GM19463 (cell line): ENCODE results near the gene RELN.

Source experiments
- ATAC-seq: cut with Tn5 transposase; IDR thresholded peaks from one replicate; pipeline ENCODE4 v1.9.1; 2021; ENCODE audit warnings: mild to moderate bottlenecking, moderate library complexity; ENCODE audit not compliant: unreplicated experiment

Gene RELN

DNA sequence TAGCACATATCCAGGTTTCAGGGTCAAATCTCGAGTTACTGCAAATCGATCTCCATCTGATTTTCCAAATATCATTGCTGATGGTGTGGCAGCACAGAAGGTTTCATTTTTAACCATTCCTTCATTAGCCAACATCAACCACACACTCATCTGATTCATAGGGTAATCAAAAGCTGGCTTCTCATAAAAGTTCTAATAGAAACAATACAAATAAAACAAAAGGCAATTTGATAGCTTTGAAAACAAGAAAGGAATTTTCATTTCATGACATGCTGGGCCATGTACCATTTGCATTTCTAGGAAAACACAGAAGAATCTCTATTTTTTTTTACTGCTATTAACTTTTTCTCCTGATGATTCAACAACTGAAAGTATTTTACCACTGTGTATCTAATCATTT is 395.8 kb downstream of the RELN start:
- no peak for ATAC-seq

DNA sequence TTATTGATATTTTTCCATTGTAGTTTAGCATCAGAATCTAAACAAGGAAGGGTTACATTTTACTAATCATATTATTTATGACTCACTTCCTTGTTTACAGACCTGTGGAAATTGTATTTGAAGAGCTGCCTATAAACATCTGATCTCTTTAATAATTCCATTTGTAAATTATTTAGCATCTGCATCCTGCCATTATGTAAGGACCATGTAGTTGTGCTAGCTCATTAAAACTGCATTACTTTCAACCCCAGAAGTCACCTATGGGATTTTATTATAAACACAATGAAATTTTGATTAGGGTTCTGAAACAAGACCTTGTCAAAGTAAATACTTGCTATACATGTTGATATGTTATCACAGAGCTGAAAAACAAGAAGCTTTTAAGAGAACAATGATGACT is 396.6 kb downstream of the RELN start:
- ATAC-seq: no peak

DNA sequence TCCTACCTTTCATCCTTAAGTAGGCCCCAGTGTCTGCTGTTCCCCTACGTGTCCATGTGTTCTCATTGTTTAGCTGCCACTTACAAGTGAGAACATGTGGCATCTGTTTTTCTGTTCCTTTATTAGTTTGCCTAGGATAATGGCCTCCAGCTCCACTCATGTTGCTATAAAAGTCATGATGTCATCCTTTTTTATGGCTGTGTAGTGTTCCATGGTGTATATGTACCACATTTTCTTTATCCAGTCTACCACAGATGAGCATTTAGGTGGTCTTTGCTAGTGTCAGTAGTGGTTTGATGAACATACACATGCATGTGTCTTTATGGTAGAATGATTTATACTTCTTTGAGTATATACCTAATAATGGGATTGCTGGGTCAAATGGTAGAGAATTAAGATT is 397.3 kb downstream of the RELN start:
- no peak for ATAC-seq

DNA sequence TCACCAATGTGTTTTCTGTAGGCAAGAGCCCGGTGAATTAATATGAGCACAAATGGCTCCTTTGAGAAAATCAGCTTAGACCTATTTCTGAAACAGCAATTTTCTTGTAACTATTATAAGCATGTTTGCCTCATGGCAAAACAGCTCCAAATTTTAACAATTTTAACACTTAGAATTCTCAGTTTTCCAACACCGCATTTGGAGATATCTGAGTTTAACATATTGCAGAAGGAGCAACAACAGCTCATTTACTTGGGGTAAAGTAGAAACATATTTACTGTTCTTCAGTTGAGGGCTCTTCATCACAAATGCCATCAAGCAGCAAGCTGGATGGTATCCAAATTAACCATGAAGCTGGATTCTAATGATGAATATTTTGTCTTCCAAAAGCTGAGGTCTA is 409.4 kb downstream of the RELN start:
- ATAC-seq: no peak

DNA sequence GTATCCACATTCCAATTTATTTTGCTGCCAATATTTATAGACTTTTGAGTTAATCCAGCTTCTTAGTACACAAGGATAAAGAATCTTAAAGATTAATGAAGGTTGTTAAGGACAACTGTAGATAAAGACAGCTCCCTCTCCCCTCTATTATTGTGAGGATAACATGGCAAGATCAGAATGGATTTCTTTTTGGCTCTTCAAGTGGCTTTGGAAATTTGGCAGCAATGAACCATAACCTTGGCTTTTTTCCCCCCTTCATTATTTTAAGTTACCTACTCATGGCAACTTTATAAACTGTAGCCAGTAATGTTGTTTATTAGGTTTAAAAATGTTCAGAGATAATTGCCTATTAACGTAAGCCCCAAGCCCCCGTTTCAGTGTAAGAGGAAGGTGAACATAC is 412.4 kb downstream of the RELN start:
- ATAC-seq: no peak

DNA sequence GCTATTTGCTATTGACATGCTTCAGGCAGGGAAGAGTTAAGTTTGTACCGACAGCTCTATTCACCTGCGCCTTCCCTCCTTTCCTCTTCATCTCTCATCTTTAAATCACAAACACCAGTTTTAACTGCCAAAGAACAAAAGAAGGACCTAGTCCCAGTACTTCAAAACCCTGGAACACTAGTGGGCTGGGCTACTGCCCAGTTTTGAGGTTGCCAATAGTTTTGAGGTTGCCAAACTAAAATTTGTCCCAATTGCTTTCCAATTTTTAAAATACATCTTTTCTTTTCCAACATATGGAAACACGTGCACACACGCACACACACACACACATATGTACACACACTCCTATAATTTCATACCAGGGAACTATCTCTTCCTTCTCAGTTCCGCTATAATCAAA is 412.8 kb downstream of the RELN start:
- no peak for ATAC-seq

DNA sequence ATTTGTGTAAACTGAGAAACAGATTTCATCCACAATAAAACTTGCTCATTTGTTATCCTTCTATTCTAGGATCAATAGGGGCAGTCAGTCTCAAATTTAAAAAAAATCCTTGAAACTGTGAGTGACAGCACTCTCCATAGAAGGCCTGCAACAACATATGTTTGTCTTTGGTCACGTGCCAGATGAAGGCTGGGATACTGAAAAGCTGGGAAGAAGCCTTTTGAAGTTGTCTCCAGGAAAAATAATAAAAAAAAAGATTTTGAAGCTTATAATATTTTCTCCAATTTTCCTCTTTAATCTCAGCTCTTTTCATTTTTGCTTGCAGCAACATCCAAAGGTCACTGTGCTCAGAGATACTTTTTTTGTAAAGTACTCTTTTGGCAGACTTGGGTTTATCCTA is 414.9 kb downstream of the RELN start:
- ATAC-seq: no peak

DNA sequence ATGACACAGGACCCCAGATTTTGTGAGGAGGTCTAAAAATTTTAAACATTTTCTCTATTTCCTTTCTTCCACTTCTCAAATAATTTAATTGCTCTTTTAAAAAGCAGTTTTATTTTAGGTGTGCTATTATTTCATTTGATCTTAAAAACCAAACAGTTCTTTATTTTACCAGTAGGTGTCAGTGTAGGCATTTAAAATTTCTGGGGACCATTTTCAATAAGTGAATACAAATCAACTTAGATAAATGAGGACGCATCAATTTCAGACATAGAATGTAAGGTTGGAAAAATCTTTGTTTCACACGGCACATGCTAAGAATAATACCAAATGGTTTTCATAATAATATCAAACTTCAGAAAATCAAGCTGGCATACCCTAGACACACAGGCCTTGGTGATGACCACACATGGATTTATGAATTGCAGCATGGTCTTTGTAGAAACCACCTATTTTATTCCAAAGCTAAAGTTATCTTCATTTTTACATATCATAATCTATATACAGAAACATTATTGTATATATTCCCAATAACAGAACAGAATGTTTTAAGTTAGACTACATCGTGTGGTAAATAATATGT is 415.9 kb downstream of the RELN start:
- ATAC-seq: no peak

DNA sequence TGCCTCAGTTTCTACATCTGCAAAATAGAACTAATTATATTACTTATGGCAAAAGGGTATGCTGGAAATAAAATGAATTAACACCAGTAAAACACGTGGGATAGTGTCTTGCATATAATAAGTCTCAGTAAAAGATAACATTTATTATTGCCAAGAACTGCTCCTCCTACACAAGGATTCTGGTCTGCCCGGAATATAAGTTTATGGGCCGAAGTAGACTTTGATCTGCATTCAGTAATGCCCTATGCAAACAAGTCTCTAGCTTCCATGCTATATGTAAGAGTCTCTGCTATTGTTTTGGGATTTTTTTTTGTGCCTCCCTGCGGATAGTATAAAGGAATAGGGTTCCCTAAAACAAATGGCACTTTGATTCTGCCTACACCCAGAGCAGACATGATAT is 417.9 kb downstream of the RELN start:
- no peak for ATAC-seq

DNA sequence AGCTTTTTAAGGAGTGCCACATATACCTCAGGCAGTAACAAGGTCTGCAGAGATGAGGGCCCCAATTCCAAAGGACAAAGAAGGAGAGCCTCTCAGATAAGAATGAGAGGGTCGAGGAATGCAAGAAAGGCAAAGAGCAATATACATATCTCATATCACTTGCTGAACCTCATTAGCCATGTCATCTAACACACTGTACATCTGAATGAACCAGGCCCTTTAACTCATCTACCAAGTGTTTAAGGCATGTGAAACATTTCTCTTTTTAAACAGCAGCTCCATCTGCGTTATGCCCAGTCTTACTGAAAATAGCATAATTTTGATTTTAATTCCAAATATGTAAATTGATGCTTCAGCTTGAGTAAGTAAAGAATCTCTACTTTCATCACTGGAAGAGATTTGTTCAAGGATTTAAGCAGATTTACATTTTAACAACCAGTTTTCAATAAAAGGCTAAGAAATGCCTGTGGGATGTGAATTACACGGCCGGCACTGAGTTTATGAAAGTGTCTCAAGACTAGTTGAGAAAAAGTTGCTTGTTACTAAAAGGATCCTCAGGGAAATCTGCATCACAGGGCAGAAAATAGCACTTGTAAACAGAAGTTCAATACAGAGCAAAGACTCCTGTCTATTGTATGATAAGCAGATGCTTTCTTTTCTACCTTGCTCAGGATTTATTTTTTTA is 419.7 kb downstream of the RELN start:
- no peak for ATAC-seq

DNA sequence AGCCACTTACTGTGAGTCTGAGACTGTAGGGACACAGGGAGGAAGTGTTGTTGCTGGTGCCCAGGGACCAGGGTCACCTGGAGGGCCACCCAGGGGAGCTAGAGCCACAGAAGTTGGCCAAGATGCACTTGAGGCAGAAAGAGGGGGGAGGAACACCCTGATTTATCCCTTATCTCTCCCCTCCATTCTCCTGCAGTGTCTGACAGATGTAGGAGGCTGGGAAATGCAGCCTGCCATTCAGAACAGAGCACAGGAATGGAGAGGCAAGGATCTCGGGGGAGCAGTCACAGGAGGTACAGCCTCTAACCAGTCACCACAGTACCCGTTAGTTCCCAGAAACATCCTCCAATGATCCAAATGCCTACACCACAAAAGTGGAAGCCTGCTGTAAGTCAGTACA is 425.0 kb downstream of the RELN start:
- no peak for ATAC-seq

DNA sequence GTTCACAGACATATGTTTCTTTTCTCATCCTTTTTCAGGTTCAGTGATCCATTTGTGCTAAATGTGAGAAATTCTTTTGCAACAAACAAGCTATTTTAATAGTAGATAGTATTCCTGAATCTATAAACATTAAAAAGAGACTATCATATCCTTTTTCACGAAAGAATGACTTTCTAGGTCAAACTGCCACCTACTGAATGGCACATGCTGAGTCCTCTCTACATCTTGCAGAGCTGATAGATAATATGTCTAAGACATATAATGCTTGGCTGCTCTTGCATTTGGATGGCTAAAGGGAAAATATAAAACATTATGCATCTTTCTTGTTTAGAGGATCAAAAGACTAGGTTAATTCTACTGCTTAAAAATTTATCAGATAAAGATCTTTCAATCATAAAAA is 429.3 kb downstream of the RELN start:
- no peak for ATAC-seq

DNA sequence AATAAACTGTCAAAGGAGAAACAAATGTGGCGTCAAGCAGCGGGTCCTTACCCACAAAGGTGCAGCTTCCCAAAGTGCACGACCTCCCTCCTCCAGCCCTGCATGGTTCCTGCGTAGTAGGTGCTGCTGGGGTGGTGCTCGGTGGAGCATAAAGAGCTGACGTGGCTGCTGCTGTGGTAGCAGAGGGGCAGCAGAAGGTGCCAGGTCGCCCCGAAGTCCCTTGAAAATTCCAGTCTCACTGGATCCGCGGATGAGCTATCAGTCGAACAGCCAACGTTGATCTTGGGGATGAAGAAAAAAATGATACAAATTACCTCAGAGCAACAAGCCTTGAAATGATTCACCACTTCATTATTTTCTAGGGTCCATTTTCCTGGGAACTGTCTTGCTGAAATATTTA is 438.4 kb downstream of the RELN start:
- no peak for ATAC-seq

DNA sequence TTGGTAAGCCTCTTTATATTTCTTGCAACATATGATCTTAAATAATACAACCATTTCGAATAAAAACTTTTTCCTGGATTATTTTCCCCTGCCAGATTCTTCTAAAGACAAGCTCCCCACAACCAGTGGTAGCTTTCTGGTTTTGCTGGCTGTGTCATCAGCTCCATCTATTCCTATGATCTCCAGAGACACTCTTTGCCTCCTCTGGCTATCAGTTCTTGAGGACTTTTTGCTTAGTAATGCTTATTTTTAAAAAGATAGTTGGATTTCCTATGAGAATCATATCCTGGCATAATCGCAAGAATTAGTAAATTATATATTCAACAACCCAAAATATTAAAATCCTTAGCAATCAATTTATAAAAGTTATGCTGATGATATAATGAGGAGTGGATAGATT is 439.7 kb downstream of the RELN start:
- ATAC-seq: no peak

DNA sequence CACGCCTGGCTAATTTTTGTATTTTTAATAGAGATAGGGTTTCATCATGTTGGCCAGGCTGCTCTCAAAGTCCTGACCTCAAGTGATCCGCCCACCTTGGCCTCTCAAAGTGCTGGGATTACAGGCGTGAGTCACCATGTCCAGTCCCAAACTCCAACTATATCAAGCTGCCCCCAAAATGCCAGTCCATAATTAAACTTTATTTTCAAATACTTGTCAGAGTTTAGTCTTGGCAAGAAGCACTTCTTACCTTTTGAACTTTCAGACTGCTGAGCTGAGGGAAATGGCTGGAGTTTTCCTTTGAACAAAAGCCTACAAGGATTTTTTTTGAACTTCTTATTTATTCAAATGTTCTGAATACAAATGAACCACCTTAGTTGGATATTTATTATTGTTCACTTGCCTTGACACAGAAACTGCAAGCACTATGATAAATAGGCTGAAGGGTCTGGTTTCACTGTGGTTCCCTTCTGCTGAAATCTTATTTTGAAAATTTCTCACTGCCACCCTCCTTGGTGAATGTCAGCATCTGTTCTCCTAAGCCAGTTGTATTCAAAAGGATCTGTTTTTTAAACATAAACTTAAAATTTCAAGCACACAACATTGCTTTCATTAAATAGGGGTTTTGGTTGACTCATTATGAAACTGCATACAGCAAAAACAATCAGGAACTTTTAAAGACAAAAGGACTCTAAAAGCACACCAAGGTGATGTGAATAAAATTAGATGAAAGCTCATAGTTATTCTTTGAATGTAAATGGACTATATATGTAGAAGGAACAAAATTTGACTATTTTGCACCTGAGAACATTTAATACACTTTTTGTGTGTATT is 441.8 kb downstream of the RELN start:
- ATAC-seq: no peak

DNA sequence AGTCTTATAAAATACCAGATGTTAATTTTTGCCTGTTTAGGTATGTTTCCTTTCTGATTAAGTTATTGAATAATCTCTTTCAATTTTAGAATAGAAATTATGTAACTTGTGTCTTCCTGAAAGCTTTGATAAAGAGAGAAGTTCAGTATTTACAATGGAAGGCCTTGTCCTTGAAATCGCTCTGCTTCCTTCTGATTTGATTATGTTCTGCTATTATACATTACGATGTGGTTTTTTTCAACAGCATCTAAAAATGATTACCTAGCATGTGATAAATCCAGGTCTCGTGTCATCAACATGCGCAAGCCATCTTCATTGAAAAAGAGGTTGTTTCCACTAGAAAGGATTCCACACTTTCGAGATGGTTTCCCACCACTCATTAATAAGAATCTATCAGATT is 447.0 kb downstream of the RELN start:
- ATAC-seq: no peak

DNA sequence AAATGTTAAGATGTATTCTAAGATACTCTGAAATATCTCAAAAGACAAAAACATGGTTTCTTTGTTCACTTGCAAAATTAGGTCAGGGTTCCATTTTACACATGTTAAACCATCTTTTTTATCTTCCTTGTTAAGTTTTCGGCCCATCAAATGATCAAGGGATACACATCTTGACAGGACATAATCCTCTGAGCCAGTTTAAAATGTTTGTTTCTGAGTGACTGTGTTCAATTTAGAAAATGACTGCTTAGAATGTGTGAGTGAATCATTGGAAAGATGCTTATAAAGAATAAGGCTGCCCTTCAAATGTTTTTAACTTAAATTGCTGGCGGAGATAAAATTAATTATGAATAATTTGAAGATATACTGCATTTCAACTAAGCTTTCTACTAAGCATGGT is 447.5 kb downstream of the RELN start:
- no peak for ATAC-seq

DNA sequence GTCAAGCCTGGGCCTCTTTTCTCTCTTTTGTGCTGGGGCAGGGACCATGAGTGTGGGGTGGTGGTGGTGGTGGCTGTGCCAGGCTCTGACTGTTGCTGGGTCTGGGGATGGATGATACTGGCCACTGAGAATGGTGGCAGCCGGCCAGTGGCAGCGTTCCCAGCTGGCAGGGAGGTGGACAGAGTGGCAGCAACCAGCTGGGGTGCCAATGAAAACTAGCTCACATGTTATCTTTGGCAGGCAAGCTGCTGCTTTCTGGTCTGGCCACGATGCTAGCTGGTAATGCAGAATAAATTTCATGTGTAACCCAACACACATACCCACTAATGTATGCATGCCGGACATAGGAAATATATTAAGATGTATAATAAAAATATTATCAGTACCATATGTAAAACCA is 448.4 kb downstream of the RELN start:
- no peak for ATAC-seq

DNA sequence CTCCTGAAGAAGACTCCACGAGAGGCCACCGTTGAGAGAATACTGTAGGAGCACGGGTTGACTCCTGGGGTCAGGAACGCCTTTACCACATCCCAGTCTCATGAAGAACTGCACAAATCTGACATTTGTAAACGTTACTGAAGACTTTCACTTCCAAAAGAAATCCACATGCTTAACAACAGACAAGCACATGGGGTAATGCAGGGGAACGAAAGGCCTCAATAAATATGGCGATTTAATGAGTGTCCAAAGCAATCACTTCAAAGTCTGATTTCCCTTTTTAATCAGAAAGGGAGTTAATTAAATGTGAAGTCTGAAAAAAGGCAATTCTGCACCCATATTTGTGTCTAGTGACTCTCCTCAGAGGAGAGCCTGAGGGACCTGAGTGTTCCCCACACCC is 449.1 kb downstream of the RELN start:
- no peak for ATAC-seq

DNA sequence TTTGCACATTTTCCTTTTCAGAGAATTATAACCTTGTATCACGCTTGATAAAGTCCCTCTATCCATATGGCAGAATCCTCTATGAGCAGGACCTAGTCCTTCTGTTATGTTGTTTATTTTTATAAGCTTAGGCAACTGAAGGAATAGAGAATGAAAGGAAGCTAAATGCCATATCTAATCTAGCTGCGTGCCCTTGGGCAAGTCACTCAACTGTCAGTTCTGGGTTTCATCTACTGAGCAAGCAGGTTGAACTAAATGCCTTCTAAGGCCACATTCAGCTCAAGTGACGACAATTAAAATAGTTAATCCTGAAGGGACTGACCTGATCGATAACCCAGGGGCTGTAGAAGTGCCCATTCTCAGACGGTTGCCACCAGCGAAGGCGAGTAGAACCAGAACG is 449.6 kb downstream of the RELN start:
- ATAC-seq: no peak

DNA sequence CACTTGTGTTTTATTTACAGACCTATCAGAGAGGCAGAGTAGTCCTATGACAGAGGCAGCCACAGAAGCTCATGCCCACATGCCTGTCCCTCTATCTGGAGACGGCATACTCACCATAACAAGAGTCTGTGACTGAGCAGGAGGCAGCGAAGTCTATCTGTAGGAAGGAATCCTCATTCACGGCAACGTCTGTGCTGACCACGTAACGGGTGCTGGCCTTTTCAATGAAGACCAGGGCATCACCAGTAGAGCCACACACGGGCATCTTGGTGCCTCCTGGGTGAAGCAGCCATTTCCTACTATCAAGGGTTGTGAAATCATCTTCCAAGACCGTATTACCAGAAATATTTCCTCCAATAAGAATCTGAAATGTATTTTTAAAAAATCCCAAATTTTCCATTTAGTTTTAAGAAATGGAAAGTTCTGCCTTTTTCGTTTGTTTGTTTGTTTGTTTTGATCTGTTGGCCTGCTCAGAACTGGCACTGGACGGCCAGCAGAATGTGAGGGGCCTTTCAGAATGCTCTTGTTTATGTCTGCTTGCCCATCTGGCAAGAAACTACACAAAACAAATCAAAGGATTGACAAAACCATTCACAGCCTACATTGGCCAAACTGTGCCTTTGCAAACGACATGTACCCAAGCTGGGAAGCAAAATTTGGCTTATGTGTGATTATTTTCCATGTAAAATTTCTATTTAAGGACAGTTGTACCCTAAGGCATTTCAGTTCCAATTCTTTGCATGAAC is 450.3 kb downstream of the RELN start:
- no peak for ATAC-seq

DNA sequence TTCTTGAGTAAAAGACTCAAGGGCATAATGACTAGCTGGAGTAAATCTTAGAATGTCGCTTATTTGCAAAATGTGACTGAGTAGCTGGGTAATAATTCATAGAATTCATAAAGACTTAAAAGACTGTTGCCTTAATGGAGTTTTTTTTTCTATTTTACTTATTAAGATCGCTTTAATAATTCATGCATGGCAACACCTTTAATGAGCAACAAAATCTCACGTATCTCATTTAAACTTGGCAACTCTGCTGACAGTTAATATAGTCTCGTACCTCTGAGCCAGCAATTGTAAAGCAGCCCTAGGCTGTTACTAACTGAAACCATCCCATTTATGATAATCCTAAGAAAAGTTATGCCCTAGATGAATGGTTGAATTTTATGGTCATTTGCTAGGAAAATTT is 455.7 kb downstream of the RELN start:
- no peak for ATAC-seq
